GM18858 (cell line): ENCODE data around the gene TUT1.

Experiments used
- ATAC-seq: cut with Tn5 transposase; IDR thresholded peaks from one replicate; pipeline ENCODE4 v1.9.1; 2021; ENCODE audit not compliant: unreplicated experiment

Gene TUT1

DNA sequence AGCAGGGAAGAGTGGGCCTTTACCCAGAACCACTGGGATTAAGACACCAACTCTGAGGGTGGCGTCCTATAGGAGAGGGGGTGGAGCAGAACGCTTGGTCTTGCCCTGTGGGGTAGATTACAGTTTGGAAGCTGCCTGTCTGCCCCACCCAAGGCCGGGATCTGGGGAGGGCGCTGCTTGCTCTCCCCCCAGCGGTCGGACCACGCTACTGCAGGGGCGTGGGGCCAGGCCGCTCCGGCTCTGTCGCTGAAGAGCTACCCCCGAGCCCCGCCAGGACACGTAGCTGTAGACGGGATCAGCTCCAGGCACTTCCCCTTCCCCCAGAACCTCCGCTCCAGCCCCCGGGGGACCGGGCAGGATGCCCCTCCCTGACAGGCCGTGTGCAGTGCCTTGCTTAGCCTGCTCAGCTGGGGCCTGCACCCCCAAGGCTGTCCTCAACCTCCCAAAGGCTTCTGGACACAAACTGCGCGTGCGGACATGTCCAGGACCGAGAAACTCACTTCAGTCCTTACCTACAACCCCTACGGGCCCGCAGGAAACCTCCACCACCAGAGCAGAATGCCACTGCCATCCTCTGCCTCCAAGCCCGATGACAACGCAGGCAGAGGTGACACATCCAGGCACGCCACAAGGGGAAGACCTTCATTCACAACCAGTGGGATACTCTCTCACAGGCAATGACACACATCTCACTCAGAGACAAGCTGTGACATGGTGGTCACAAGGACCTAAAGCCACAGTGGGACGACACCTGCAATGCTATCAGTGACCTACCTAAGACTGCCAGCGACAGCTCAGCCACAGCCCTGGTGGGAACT lies 48.4 kb downstream of the TUT1 start:
- ATAC-seq: no peak

DNA sequence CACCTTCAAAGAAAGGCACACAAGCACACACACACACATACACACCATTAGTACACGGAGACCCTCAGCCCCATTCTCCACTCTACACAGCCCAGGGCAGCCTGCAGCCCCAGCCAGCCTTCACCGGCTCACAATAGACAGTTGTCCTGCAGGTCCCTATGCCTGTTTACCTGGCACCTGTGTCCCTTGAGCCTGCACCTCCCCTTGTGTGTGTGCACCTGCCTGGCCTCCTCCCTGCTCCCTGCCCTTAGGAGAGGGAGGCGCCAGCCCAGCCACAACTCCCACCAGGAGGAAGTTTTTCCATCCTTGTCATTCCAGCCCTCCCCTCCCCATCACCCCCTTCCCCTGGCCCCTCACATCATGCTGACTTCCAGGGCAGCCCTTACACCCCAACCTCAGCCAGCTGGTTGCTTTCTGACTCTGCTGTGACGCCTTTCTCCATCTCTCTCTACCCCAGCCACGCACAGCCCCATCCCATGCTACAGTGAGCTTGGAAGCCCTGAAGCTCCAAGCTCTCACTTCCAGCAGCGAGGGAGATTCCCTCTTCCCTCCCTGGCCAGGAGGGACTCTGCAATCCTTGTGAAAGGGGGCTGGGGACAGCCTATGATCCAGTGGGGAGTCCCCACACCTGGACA lies 49.1 kb downstream of the TUT1 start:
- no peak for ATAC-seq

DNA sequence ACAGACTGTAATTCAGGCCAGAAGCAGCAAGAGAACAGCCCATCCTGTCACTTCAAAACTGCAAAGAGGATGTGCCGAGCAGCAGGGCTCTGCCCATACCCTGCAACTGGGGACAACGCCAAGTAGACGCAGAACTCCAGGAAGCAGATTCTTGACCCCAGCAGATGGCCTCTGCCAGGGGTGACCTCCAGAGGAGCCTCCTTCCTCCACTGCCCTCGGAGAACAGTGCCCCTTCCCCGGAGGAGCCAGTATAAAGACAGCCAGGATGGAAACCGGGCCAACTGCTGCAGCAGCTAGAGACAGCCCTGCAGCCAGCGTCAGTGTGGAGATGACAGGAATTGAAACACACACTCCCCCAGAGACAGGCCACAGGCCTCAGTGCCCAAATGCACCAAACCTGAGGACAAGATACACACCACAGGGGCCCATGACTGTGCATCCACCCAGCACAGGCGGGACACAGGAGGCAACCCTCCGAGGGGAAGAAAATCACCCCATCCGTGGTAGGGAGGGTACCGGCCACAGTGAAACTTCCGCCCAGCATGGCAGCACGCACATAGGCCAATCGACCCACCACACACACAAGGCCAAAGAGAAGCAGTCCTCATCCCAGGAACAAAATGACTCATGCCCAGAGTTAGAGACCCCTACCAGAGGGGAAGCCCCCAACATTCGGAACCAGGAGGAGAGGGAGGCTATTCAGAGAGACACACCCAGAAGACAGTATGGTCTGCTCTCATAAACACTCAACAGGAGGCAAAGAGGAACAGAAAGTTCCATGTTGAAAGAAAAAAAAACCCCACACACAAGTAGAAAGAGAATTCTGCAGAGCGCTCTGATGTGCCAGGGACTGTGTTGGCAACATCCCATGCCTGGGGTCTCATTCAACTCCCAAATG lies 50.3 kb downstream of the TUT1 start:
- no peak for ATAC-seq

DNA sequence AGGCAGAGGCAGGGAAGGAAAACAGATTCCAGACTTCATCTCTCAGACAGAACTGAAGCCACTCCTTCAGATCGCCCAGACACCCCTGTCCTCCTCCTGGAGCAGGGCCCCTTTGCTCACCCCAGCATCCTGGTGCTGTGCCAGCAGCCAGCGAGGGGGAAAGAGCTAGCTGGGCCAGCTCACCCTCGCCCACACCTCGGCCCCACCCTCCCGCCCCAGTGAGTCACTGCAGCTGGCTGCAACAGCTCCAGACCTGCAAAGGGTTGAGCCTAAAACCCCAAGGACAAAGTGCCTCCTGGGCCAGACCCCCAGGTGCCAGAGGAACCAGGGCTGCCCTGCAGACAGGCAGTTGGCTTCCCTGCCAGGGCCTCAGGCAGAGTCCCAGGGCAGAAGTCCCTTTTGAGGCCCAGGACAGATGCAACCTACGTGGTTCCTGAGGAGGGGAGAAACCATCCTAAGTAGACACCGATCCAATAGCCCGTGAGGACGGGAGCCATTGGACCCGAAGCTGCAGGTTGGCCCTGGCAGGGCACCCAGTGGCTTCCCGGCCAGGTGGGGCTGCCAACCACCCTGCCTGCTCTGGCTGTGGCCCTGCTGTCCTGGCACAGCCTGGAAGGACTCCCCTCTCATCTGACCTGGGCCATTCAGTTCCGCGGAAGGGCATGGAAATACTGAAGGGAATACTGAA lies 51.9 kb downstream of the TUT1 start:
- no peak for ATAC-seq

DNA sequence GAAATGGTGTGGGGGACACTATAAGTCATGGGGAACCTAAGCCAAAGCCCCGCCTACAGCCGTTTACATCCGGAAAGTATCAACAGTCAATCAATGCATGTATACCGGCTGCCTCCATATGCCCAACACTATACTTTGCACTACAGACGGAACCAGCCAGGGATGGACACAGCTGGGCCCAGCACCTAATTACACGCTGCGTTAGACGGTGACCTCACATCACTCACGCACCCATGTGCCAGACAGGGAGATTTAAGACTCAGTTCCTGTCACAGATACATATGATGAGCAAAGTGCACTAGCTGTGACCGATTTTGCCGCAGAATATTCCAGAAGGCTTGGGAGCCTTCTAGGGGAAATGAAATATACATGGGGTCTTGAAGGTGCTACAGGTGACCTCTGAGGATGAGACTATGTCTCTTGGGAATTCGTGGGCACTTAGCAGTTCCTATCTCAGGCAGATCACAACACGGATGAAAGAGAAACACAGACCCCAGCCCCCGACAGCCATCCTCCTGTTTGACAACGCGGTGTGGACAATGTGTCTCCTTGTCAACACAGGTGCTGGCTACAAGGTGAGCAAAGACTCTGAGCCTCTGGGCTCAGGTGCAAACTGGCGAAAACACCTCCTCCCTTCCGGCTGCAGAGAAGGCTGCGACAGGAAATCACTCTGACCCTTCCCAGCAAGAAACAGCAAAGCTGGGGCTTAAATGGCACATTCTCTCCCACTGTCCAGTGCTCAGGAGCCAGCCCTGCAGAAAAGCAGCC lies 52.7 kb downstream of the TUT1 start:
- ATAC-seq: no peak

- no peak for ATAC-seq
Observed at GRCh38 chr11:62536301-62536957, 54.9 kb downstream of the TUT1 start.

- no peak for ATAC-seq
Observed at GRCh38 chr11:62535802-62536201, 55.5 kb downstream of the TUT1 start.

- ATAC-seq: no peak
Observed at GRCh38 chr11:62534779-62535545, 56.4 kb downstream of the TUT1 start.

GRCh38 chr11:62532096-62532495 lies 59.2 kb downstream of the TUT1 start:
- ATAC-seq: no peak
